ENCODE data around the gene AMER3. TPM values are rescaled to one million over a fixed set of nuclear protein-coding genes. Genes with fewer than 3 reads are reported as not detected.

AMER3 gene
- total RNA-seq, 1 experiment from 2014 or later, result not detected

GRCh38 chr2:130756053-130756873 lies 923 bp downstream of the AMER3 start:
- TF ChIP-seq CTCF (IDR thresholded peaks at IDR 0.05; ENCODE audit: unreplicated experiment), result no peak
- Mint-ChIP-seq H3K27ac (ENCODE audit: low read depth, unreplicated experiment) (no peak overlapping the region), H3K27me3 (ENCODE audit: insufficient read depth, unreplicated experiment) (peaks cover 76% of the 10 kb centered on the region), H3K9me3 (ENCODE audit: unreplicated experiment) (no peaks in the 10 kb centered on the region), H3K36me3 (ENCODE audit: insufficient read depth, unreplicated experiment) (no peaks in the 10 kb centered on the region), H3K4me1 (ENCODE audit: insufficient read depth, unreplicated experiment) (no peaks in the 10 kb centered on the region), H3K4me3 (ENCODE audit: unreplicated experiment) (peak overlapping the region; percentile 57)
- ChIA-PET POLR2A (no interaction called here), CTCF (no interaction called here)
- DNase-seq (ENCODE audit: unreplicated experiment), result no peak
- intact Hi-C loops (cut with micrococcal nuclease), result no loop called here
- BruUV-seq (replicated peaks), result no TSS peak

GRCh38 chr2:130756874-130757668 lies 1.7 kb downstream of the AMER3 start:
- Mint-ChIP-seq H3K4me3 (ENCODE audit: unreplicated experiment) (peak overlapping the region; percentile 57), H3K36me3 (ENCODE audit: insufficient read depth, unreplicated experiment) (no peaks in the 10 kb centered on the region), H3K4me1 (ENCODE audit: insufficient read depth, unreplicated experiment) (no peaks in the 10 kb centered on the region), H3K27me3 (ENCODE audit: insufficient read depth, unreplicated experiment) (peaks cover 83% of the 10 kb centered on the region), H3K27ac (ENCODE audit: low read depth, unreplicated experiment) (no peak overlapping the region), H3K9me3 (ENCODE audit: unreplicated experiment) (no peaks in the 10 kb centered on the region)
- TF ChIP-seq CTCF (IDR thresholded peaks at IDR 0.05; ENCODE audit: unreplicated experiment), result no peak
- no TSS peak for BruUV-seq (replicated peaks)
- ChIA-PET CTCF (no interaction called here), POLR2A (no interaction called here)
- no peak for DNase-seq (ENCODE audit: unreplicated experiment)
- intact Hi-C loops (cut with micrococcal nuclease), result no loop called here

- CTCF ChIA-PET, result interaction anchor here (1.2 kb wide), 1 partner anchor 37 kb away, joined by 3 read pairs; no protein-coding TSS in a partner anchor
- Mint-ChIP-seq H3K27ac (ENCODE audit: low read depth, unreplicated experiment) (no peak overlapping the region), H3K27me3 (ENCODE audit: insufficient read depth, unreplicated experiment) (peaks cover 58% of the 10 kb centered on the region), H3K9me3 (ENCODE audit: unreplicated experiment) (no peaks in the 10 kb centered on the region), H3K4me3 (ENCODE audit: unreplicated experiment) (no peak overlapping the region), H3K36me3 (ENCODE audit: insufficient read depth, unreplicated experiment) (no peaks in the 10 kb centered on the region), H3K4me1 (ENCODE audit: insufficient read depth, unreplicated experiment) (no peaks in the 10 kb centered on the region)
- intact Hi-C loops (cut with micrococcal nuclease), result no loop called here
- no peak for TF ChIP-seq CTCF (IDR thresholded peaks at IDR 0.05; ENCODE audit: unreplicated experiment)
- POLR2A ChIA-PET, result no interaction called here
- BruUV-seq (replicated peaks), result no TSS peak
- DNase-seq (ENCODE audit: unreplicated experiment), result peak; percentile 68
These were observed 4.8 kb downstream of the AMER3 start for GRCh38 chr2:130759906-130760753.

All from MCF 10A (cell line).